HUES48 (cell line): ENCODE results near the gene DIPK1B.
A peak's percentile ranks its signal among the peaks of the same experiment; 100 is the strongest.
"Not testable (repeated sequence)": the region's sequence is repeated elsewhere in the genome, so short reads cannot be mapped to it uniquely, and the experiment has no call there.

Experiments used
- H3K27ac ChIP-seq: one replicate; pipeline ENCODE4 v1.7.0; 2013; ENCODE audit warnings: low read depth, low read length, inconsistent platforms
- H3K27me3 ChIP-seq: 2 replicates; pipeline ENCODE4 v1.6.1; 2013; ENCODE audit warnings: mild to moderate bottlenecking, low read length; ENCODE audit not compliant: control insufficient read depth, insufficient read depth
- H3K36me3 ChIP-seq: 2 replicates; pipeline ENCODE4 v1.6.1; 2013; ENCODE audit warnings: low read length; ENCODE audit not compliant: control insufficient read depth, insufficient read depth
- H3K4me1 ChIP-seq: 2 replicates; pipeline ENCODE4 v1.6.1; 2013; ENCODE audit warnings: mild to moderate bottlenecking, low read length; ENCODE audit not compliant: control insufficient read depth, insufficient read depth
- H3K4me3 ChIP-seq: 2 replicates; pipeline ENCODE4 v1.5.1; 2013; ENCODE audit warnings: mild to moderate bottlenecking, low read depth, low read length
- H3K9ac ChIP-seq: 2 replicates; pipeline ENCODE4 v1.6.1; 2013; ENCODE audit warnings: mild to moderate bottlenecking, low read depth, low read length, moderate library complexity
- H3K9me3 ChIP-seq: 2 replicates; pipeline ENCODE4 v1.6.1; 2013; ENCODE audit warnings: low read length; ENCODE audit not compliant: control insufficient read depth, insufficient read depth

The DIPK1B gene

GRCh38 chr9:136705564-136705963 lies 6.8 kb upstream of the DIPK1B start:
- H3K9ac ChIP-seq: no peak overlapping the region
- H3K27me3 ChIP-seq: 0 out of 2 replicates have a peak, but pooled peaks cover 2% of the 10 kb centered on the region
- H3K27ac ChIP-seq: no peak overlapping the region
- peaks cover 3% of the 10 kb centered on the region; the same call in 1 of the 2 replicates for H3K4me1 ChIP-seq
- no peaks in the 10 kb centered on the region for H3K9me3 ChIP-seq
- H3K36me3 ChIP-seq: no peaks in the 10 kb centered on the region
- H3K4me3 ChIP-seq: no peak overlapping the region

GRCh38 chr9:136707011-136707410 lies 5.4 kb upstream of the DIPK1B start:
- Histone ChIP-seq H3K4me1 (no peaks in the 10 kb centered on the region), H3K36me3 (no peaks in the 10 kb centered on the region), H3K9ac (no peak overlapping the region)

DNA sequence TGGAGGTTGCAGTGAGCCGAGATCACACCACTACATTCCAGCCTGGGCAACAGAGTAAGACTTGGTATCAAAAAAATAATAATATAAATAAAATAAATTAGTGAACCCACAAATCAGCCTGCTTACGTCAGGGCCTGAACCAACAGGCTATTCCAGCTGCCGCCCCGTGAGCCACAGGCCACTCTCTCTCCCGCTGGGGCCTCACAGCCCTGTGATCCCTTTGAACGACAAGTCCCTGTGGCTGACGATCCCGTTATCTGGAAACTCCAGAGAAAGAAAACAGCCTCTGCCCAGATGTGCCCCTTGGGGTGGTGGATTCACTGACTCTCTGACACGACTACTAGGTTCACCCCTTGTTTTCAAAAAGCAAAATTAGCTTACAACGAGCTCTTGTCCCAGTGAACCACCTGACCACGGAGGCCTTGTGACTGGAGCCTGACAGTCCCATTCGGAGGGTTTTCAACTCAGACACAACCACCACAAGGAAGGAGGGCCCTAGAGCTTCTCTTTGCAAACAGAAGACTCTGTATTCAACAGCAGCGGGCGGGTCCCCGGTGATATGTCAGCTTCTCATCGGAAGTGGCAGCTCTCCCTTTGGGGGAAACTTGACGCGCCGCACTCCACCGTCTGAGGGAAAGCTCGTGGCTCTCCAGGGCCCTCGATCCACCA lies 4.4 kb upstream of the DIPK1B start:
- Histone ChIP-seq H3K9ac (no peak overlapping the region), H3K36me3 (no peaks in the 10 kb centered on the region), H3K27ac (no peak overlapping the region), H3K4me1 (no peaks in the 10 kb centered on the region; the same call in 1 of the 2 replicates), H3K4me3 (no peak overlapping the region), H3K9me3 (no peaks in the 10 kb centered on the region), H3K27me3 (0 out of 2 replicates have a peak, but pooled peaks cover 13% of the 10 kb centered on the region)

More at GRCh38 chr9:136707011-136707410, 5.4 kb upstream of the DIPK1B start:
- no peak overlapping the region for H3K27ac ChIP-seq
- no peaks in the 10 kb centered on the region for H3K9me3 ChIP-seq
- H3K4me3 ChIP-seq: no peak overlapping the region
- H3K27me3 ChIP-seq: 0 out of 2 replicates have a peak, but pooled peaks cover 13% of the 10 kb centered on the region

DNA sequence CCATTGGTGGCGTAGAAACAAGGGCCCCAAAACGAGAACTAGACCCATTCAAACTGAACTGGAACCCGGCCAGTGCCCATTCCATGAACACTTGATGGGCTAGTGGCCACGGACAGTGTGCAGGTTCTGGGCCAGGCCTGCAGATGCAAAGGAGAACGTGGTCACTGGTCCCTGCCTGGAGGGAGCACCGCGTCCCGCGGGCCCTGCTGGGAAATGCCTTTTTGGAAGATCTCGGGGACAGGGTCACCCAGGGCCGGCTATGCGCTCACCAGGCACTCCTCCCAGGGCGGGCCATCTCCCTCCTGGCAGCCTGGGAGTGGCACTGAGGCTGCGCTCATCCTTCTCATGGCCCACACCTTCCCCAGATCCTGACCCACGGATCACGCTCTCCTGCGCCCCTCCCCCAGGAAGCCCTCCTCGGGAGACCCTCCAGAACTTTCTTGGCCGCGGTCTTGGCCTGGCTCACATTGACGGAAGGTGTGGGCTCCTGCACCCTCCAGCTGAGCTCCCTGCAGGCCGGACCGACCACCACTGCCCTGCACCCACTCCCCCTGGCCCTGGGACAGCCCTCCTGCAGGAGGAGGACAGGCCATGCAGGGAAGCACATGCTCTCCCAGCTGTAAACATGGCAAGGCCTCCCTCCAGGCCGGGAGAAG lies 2.8 kb upstream of the DIPK1B start:
- H3K36me3 ChIP-seq: no peaks in the 10 kb centered on the region
- H3K27me3 ChIP-seq: 0 out of 2 replicates have a peak, but pooled peaks cover 13% of the 10 kb centered on the region
- H3K9me3 ChIP-seq: no peaks in the 10 kb centered on the region
- no peak overlapping the region for H3K27ac ChIP-seq
- H3K9ac ChIP-seq: no peak overlapping the region
- H3K4me1 ChIP-seq: peaks cover 7% of the 10 kb centered on the region; the same call in 1 of the 2 replicates
- no peak overlapping the region for H3K4me3 ChIP-seq

DNA sequence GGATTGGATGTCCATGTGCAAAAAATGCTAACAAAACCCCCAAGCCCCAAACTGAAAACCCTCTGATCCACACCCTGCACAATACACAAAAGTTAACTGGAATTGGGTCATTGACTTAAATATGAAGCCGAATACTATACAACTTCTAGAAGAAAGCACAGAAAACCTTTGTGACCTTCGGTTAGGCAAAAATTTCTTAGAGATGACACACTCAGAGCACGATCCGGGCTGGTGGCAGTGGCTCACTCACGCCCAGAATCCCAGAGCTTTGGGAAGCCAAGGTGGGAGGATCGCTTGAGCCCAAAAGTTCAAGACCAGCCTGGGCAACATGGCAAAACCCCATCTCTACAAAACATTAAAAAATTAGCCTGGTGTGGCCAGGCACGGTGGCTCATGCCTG lies 1.8 kb upstream of the DIPK1B start:
- Histone ChIP-seq H3K27me3 (0 out of 2 replicates have a peak, but pooled peaks cover 13% of the 10 kb centered on the region), H3K27ac (no peak overlapping the region), H3K36me3 (no peaks in the 10 kb centered on the region), H3K9me3 (no peaks in the 10 kb centered on the region), H3K4me3 (no peak overlapping the region), H3K4me1 (peaks cover 7% of the 10 kb centered on the region; the same call in 1 of the 2 replicates), H3K9ac (no peak overlapping the region)

GRCh38 chr9:136711219-136711648 lies 1.1 kb upstream of the DIPK1B start:
- not testable (repeated sequence) for H3K9me3 ChIP-seq, H3K9ac ChIP-seq, H3K4me1 ChIP-seq, H3K36me3 ChIP-seq, H3K27ac ChIP-seq
- H3K27me3 ChIP-seq: 0 out of 2 replicates have a peak, but pooled peaks cover 13% of the 10 kb centered on the region
- peak overlapping the region; percentile 90 for H3K4me3 ChIP-seq

- Histone ChIP-seq H3K4me1 (peaks cover 7% of the 10 kb centered on the region; the same call in 1 of the 2 replicates), H3K27me3 (0 out of 2 replicates have a peak, but pooled peaks cover 13% of the 10 kb centered on the region), H3K9ac (peak overlapping the region; percentile 56; the same call in 1 of the 2 replicates), H3K4me3 (peak overlapping the region; percentile 79), H3K36me3 (no peaks in the 10 kb centered on the region), H3K9me3 (no peaks in the 10 kb centered on the region), H3K27ac (peak overlapping the region; percentile 55)
Measured at GRCh38 chr9:136712690-136713544, 545 bp downstream of the DIPK1B start.

DNA sequence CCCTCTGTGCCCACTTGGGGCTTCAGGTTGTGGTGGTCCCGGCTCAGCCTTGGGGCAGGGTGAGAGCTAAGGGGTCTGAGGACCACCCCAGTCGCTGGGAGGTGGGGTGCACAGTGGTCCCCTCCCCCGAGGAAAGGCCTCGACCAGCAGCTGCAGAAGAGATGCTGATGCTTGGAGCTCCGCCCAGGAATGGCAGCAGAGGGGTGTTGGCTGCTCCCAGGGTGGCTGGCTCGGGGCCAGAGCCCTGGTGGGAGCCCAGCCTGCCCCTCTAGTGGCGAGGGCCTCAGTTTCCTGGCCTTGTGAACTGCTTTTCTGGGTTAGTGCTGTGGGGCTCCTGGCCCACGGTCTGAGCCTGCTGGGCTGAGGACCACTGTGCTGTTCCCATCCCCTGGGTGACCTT lies 1.2 kb downstream of the DIPK1B start:
- 0 out of 2 replicates have a peak overlapping the region, but pooled peaks have one; percentile 56 for H3K9ac ChIP-seq
- peak overlapping the region; percentile 79 for H3K4me3 ChIP-seq

GRCh38 chr9:136714096-136714892 lies 1.9 kb downstream of the DIPK1B start:
- Histone ChIP-seq H3K4me3 (0 out of 2 replicates have a peak overlapping the region, but pooled peaks have one; percentile 79), H3K9me3 (no peaks in the 10 kb centered on the region), H3K9ac (no peak overlapping the region), H3K27ac (no peak overlapping the region), H3K4me1 (peaks cover 7% of the 10 kb centered on the region; the same call in 1 of the 2 replicates), H3K27me3 (0 out of 2 replicates have a peak, but pooled peaks cover 13% of the 10 kb centered on the region), H3K36me3 (no peaks in the 10 kb centered on the region)

More for the DNA sequence above, 1.2 kb downstream of the DIPK1B start:
- no peak overlapping the region for H3K27ac ChIP-seq
- no peaks in the 10 kb centered on the region for H3K9me3 ChIP-seq
- 0 out of 2 replicates have a peak, but pooled peaks cover 13% of the 10 kb centered on the region for H3K27me3 ChIP-seq
- no peaks in the 10 kb centered on the region for H3K36me3 ChIP-seq
- H3K4me1 ChIP-seq: peaks cover 7% of the 10 kb centered on the region; the same call in 1 of the 2 replicates

DNA sequence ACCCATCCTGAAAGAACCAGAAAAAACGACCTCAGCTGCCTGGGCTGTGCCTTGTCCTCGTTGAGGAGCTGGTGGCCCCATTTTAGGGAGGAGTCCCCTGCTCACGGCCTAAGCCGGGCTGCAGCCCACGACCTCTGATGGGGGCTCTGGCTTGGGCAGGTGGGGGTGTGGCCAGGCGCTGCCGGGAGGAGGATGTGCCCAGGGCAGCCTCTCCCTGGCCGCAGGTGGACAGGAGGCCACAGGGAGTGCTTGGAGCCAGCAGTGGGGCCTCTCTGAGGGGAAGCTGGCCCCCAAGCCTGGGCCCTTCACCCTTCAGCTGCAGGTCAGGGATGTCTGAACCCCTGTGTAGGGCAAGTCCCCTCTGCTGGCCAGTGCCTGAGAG lies 2.5 kb downstream of the DIPK1B start:
- Histone ChIP-seq H3K27me3 (0 out of 2 replicates have a peak, but pooled peaks cover 13% of the 10 kb centered on the region), H3K36me3 (no peaks in the 10 kb centered on the region), H3K4me3 (no peak overlapping the region), H3K9ac (no peak overlapping the region), H3K27ac (no peak overlapping the region), H3K9me3 (no peaks in the 10 kb centered on the region), H3K4me1 (peaks cover 7% of the 10 kb centered on the region; the same call in 1 of the 2 replicates)
